ENCODE results near the gene USP40. TPM values are rescaled to one million over a fixed set of nuclear protein-coding genes. Genes with fewer than 3 reads are reported as not detected.

The USP40 gene
- total RNA-seq, 1 experiment from 2014 or later = 20.4 TPM

GRCh38 chr2:233433029-233433428, 133.6 kb downstream of the USP40 start:
- DNase-seq (ENCODE audit: low spot score) = no peak

GRCh38 chr2:233430651-233431050, 135.9 kb downstream of the USP40 start:
- no peak for DNase-seq (ENCODE audit: low spot score)

- peak; percentile 48 for DNase-seq (ENCODE audit: low spot score)
Measured at GRCh38 chr2:233430081-233430480, 136.5 kb downstream of the USP40 start.

GRCh38 chr2:233429175-233429897, 137.2 kb downstream of the USP40 start:
- DNase-seq (ENCODE audit: low spot score) = no peak

GRCh38 chr2:233428438-233428837, 138.1 kb downstream of the USP40 start:
- DNase-seq (ENCODE audit: low spot score) = no peak

GRCh38 chr2:233428008-233428407, 138.6 kb downstream of the USP40 start:
- no peak for DNase-seq (ENCODE audit: low spot score)

GRCh38 chr2:233426619-233427342, 139.8 kb downstream of the USP40 start:
- no peak for DNase-seq (ENCODE audit: low spot score)

Other genes starting within 250 kb of the USP40 start
- 18.2 and 18.7 TPM in 2 replicates for gene DGKD, start 212.3 kb downstream of the USP40 start, total RNA-seq (2014; rRNA removed; shearing (Covaris generic))
- gene UGT1A8, start 50.9 kb upstream of the USP40 start, total RNA-seq (2014; rRNA removed; shearing (Covaris generic)) = 43.6 and 56.6 TPM in 2 replicates
- gene UGT1A10, start 69.7 kb upstream of the USP40 start, total RNA-seq (2014; rRNA removed; shearing (Covaris generic)) = 140 and 150 TPM in 2 replicates
- 3.2 and 6.7 TPM in 2 replicates for gene UGT1A9, start 105.1 kb upstream of the USP40 start, total RNA-seq (2014; rRNA removed; shearing (Covaris generic))
- gene UGT1A7, start 115.1 kb upstream of the USP40 start, total RNA-seq (2014; rRNA removed; shearing (Covaris generic)) = 5.0 and 8.9 TPM in 2 replicates
- 18.3 and 24.2 TPM in 2 replicates for gene UGT1A6, start 126.1 kb upstream of the USP40 start, total RNA-seq (2014; rRNA removed; shearing (Covaris generic))
- gene UGT1A5, start 146.1 kb upstream of the USP40 start, total RNA-seq (2014; rRNA removed; shearing (Covaris generic)) = 3.1 and 3.5 TPM in 2 replicates
- 3.4 and 3.9 TPM in 2 replicates for gene UGT1A4, start 152.0 kb upstream of the USP40 start, total RNA-seq (2014; rRNA removed; shearing (Covaris generic))
- gene UGT1A3, start 162.3 kb upstream of the USP40 start, total RNA-seq (2014; rRNA removed; shearing (Covaris generic)) = 1.2 and 1.6 TPM in 2 replicates
- 3.2 and 3.6 TPM in 2 replicates for gene UGT1A1, start 193.5 kb upstream of the USP40 start, total RNA-seq (2014; rRNA removed; shearing (Covaris generic))
- gene MROH2A, start 211.5 kb upstream of the USP40 start, total RNA-seq (2014; rRNA removed; shearing (Covaris generic)) = 2.4 and 2.8 TPM in 2 replicates